ENCODE measurements around the gene RBP2.

Gene RBP2

DNA sequence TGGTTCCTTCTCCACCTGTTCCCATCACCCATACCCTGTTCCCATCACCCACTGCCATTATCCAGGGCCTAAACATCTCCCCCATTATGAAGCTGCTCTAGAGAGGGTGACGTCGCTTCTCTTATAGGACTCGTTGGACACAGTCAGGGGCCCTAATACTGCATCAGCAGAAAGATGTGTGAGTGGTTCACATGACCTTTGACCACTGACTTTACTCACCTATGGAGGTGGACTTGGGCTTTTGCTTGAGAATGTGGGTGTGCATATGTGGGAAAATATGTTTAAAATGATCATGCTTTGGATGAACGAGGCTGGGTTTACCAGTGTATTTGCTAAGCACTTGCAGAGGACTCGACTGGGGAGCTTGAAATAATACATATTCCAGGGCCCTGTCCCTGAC lies 26.8 kb downstream of the RBP2 start:
- Histone ChIP-seq H4K8ac (ENCODE audit: low read depth, low read length) (no peak overlapping the region), H3K36me3 (ENCODE audit: control insufficient read depth, insufficient read depth, low read length) (no peaks in the 10 kb centered on the region), H3K4me2 (ENCODE audit: low read length) (no peak overlapping the region), H3K23ac (ENCODE audit: low read length) (no peak overlapping the region), H4K5ac (ENCODE audit: low read length) (no peak overlapping the region), H3K79me2 (ENCODE audit: control insufficient read depth, insufficient read depth, low read length) (no peaks in the 10 kb centered on the region), H2BK120ac (ENCODE audit: low read depth, low read length) (no peak overlapping the region), H3K18ac (ENCODE audit: low read length) (no peak overlapping the region), H3K56ac (ENCODE audit: low read length) (no peak overlapping the region), H3K79me1 (ENCODE audit: low read length) (no peaks in the 10 kb centered on the region), H3K27me3 (ENCODE audit: insufficient read depth, low read length, poor library complexity) (no peaks in the 10 kb centered on the region), H2AK5ac (ENCODE audit: low read length) (no peak overlapping the region), H3K9ac (ENCODE audit: low read length) (no peak overlapping the region), H3K4me1 (ENCODE audit: control insufficient read depth, low read depth, low read length) (no peaks in the 10 kb centered on the region), H2BK5ac (ENCODE audit: low read length) (no peak overlapping the region), H2BK15ac (replicated peaks; ENCODE audit: low read depth) (no peak overlapping the region), H3K27ac (ENCODE audit: low read depth, low read length) (no peak overlapping the region), H3K4ac (ENCODE audit: low read depth, low read length) (no peak overlapping the region), H3K4me3 (ENCODE audit: low read length) (no peak overlapping the region)
- no CpG with 5 or more reads among the region's 5 CpGs for WGBS (ENCODE audit: extremely low coverage, insufficient coverage, low lambda C conversion rate)
- no peak for DNase-seq

DNA sequence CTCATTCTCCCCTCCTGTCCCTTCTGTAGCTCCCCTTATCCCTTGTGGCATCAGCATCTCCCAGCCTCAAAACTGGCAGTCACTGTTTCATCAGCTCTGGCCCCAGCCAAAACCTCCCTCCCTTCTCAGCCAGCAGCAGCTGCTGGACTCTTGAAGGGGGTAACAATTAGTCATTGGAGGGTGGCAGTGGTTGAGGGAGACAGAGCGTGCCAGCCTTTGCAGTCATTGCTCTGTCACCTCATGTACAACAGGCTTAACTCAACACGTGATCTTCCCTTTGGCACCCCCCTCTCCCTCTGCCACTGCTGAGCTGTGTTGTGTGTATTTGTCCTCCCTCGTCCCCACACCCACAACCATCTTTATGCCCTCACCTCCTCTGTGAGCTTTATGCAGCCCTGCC lies 28.2 kb downstream of the RBP2 start:
- DNase-seq = no peak

DNA sequence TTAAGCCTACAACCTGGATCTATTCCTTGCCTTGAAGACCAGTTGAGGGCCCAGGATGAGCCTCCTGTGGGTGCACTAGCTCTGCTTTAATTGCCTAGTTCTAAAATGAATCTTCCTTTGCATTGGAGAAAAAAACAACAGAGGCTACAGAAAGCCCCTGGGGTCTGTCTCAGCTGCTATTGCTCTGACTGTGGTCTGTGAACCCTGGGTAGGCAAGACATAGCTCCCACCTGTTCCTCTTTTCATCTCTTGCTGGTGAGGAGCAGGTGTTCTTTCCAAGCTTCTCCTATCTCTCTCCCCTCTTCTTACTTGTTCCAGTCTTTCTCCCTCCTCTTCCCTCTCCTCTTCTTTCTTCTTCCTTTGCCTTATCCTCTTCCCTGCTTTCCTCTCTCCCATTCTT lies 28.8 kb downstream of the RBP2 start:
- Histone ChIP-seq H3K9ac (ENCODE audit: low read length) (no peak overlapping the region), H3K79me1 (ENCODE audit: low read length) (no peaks in the 10 kb centered on the region), H2BK15ac (replicated peaks; ENCODE audit: low read depth) (no peak overlapping the region), H2BK120ac (ENCODE audit: low read depth, low read length) (no peak overlapping the region), H3K23ac (ENCODE audit: low read length) (no peak overlapping the region), H3K27ac (ENCODE audit: low read depth, low read length) (no peak overlapping the region), H4K5ac (ENCODE audit: low read length) (no peak overlapping the region), H3K4me1 (ENCODE audit: control insufficient read depth, low read depth, low read length) (no peaks in the 10 kb centered on the region), H3K36me3 (ENCODE audit: control insufficient read depth, insufficient read depth, low read length) (no peaks in the 10 kb centered on the region), H3K18ac (ENCODE audit: low read length) (no peak overlapping the region), H3K79me2 (ENCODE audit: control insufficient read depth, insufficient read depth, low read length) (no peaks in the 10 kb centered on the region), H2BK5ac (ENCODE audit: low read length) (no peak overlapping the region), H3K4me3 (ENCODE audit: low read length) (no peak overlapping the region), H3K27me3 (ENCODE audit: insufficient read depth, low read length, poor library complexity) (no peaks in the 10 kb centered on the region), H2AK5ac (ENCODE audit: low read length) (no peak overlapping the region), H4K8ac (ENCODE audit: low read depth, low read length) (no peak overlapping the region), H3K4me2 (ENCODE audit: low read length) (no peak overlapping the region), H3K4ac (ENCODE audit: low read depth, low read length) (no peak overlapping the region), H3K56ac (ENCODE audit: low read length) (no peak overlapping the region)
- no peak for DNase-seq

More for the DNA sequence above, 28.2 kb downstream of the RBP2 start:
- Histone ChIP-seq H3K4me3 (ENCODE audit: low read length) (no peak overlapping the region), H3K56ac (ENCODE audit: low read length) (no peak overlapping the region), H2BK5ac (ENCODE audit: low read length) (no peak overlapping the region), H3K4me2 (ENCODE audit: low read length) (no peak overlapping the region), H4K5ac (ENCODE audit: low read length) (no peak overlapping the region), H2BK120ac (ENCODE audit: low read depth, low read length) (no peak overlapping the region), H3K4me1 (ENCODE audit: control insufficient read depth, low read depth, low read length) (no peaks in the 10 kb centered on the region), H3K79me2 (ENCODE audit: control insufficient read depth, insufficient read depth, low read length) (no peaks in the 10 kb centered on the region), H3K79me1 (ENCODE audit: low read length) (no peaks in the 10 kb centered on the region), H3K9ac (ENCODE audit: low read length) (no peak overlapping the region), H3K27me3 (ENCODE audit: insufficient read depth, low read length, poor library complexity) (no peaks in the 10 kb centered on the region), H2AK5ac (ENCODE audit: low read length) (no peak overlapping the region), H3K4ac (ENCODE audit: low read depth, low read length) (no peak overlapping the region), H3K18ac (ENCODE audit: low read length) (no peak overlapping the region), H2BK15ac (replicated peaks; ENCODE audit: low read depth) (no peak overlapping the region), H3K27ac (ENCODE audit: low read depth, low read length) (no peak overlapping the region), H4K8ac (ENCODE audit: low read depth, low read length) (no peak overlapping the region), H3K36me3 (ENCODE audit: control insufficient read depth, insufficient read depth, low read length) (no peaks in the 10 kb centered on the region), H3K23ac (ENCODE audit: low read length) (no peak overlapping the region)
- no CpG with 5 or more reads among the region's 3 CpGs for WGBS (ENCODE audit: extremely low coverage, insufficient coverage, low lambda C conversion rate)

DNA sequence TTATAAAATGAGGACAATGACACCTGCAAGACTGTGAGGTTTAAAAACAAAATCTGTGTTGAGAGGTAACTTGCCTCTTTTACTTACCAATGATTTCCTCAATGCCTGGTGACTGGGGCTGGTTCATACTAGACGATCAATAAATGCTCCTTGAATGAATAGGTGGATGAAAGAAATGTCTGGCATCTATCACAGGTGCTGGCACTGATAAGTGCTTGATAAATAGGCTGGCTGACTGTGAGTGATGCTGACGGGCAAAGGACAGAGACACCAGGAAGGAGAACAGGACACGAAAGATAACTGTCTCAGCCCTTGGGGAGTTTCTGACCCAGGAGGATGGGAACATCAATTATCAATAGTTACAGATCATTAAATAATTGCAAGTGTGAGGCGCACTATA lies 31.9 kb downstream of the RBP2 start:
- no CpG with 5 or more reads among the region's 4 CpGs for WGBS (ENCODE audit: extremely low coverage, insufficient coverage, low lambda C conversion rate)
- Histone ChIP-seq H3K36me3 (ENCODE audit: control insufficient read depth, insufficient read depth, low read length) (no peaks in the 10 kb centered on the region), H3K4me2 (ENCODE audit: low read length) (no peak overlapping the region)

DNA sequence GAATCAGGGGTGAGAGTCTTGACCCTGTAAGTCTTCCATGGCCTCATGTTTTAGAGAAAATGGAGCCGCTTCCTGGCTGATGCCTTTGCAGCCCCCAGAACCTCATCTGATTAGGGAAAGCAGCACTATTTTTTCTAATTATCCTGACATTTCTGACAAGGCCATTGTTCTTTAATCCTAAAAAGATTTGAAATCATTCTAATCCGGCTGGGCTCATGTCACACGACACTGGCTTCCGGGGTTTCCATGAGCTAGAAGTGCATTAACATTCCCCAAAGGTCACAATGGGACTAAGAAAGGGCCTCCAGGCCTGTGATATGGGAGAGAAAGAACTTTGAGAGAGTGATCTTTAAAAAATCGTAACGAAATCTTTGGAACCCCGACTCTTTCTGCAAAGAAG lies 33.1 kb downstream of the RBP2 start:
- Histone ChIP-seq H2BK120ac (ENCODE audit: low read depth, low read length) (no peak overlapping the region), H3K27ac (ENCODE audit: low read depth, low read length) (no peak overlapping the region), H3K4me2 (ENCODE audit: low read length) (no peak overlapping the region), H3K4ac (ENCODE audit: low read depth, low read length) (no peak overlapping the region), H4K8ac (ENCODE audit: low read depth, low read length) (no peak overlapping the region), H3K18ac (ENCODE audit: low read length) (no peak overlapping the region), H3K4me1 (ENCODE audit: control insufficient read depth, low read depth, low read length) (no peaks in the 10 kb centered on the region), H4K5ac (ENCODE audit: low read length) (no peak overlapping the region), H3K79me1 (ENCODE audit: low read length) (no peaks in the 10 kb centered on the region), H2BK5ac (ENCODE audit: low read length) (no peak overlapping the region), H3K56ac (ENCODE audit: low read length) (no peak overlapping the region), H3K27me3 (ENCODE audit: insufficient read depth, low read length, poor library complexity) (no peaks in the 10 kb centered on the region), H2AK5ac (ENCODE audit: low read length) (no peak overlapping the region), H2BK15ac (replicated peaks; ENCODE audit: low read depth) (no peak overlapping the region), H3K9ac (ENCODE audit: low read length) (no peak overlapping the region), H3K4me3 (ENCODE audit: low read length) (no peak overlapping the region), H3K36me3 (ENCODE audit: control insufficient read depth, insufficient read depth, low read length) (no peaks in the 10 kb centered on the region), H3K23ac (ENCODE audit: low read length) (no peak overlapping the region), H3K79me2 (ENCODE audit: control insufficient read depth, insufficient read depth, low read length) (no peaks in the 10 kb centered on the region)
- WGBS (ENCODE audit: extremely low coverage, insufficient coverage, low lambda C conversion rate) = no CpG with 5 or more reads among the region's 7 CpGs
- DNase-seq = no peak

More for the DNA sequence above, 31.9 kb downstream of the RBP2 start:
- DNase-seq = no peak
- H4K5ac ChIP-seq (ENCODE audit: low read length) = no peak overlapping the region
- H3K18ac ChIP-seq (ENCODE audit: low read length) = no peak overlapping the region
- no peak overlapping the region for H3K4me3 ChIP-seq (ENCODE audit: low read length)
- H3K27me3 ChIP-seq (ENCODE audit: insufficient read depth, low read length, poor library complexity) = no peaks in the 10 kb centered on the region
- H4K8ac ChIP-seq (ENCODE audit: low read depth, low read length) = no peak overlapping the region
- no peak overlapping the region for H2BK5ac ChIP-seq (ENCODE audit: low read length)
- H3K27ac ChIP-seq (ENCODE audit: low read depth, low read length) = no peak overlapping the region
- H3K23ac ChIP-seq (ENCODE audit: low read length) = no peak overlapping the region
- H3K79me1 ChIP-seq (ENCODE audit: low read length) = no peaks in the 10 kb centered on the region
- H3K4me1 ChIP-seq (ENCODE audit: control insufficient read depth, low read depth, low read length) = no peaks in the 10 kb centered on the region
- no peaks in the 10 kb centered on the region for H3K79me2 ChIP-seq (ENCODE audit: control insufficient read depth, insufficient read depth, low read length)
- H2AK5ac ChIP-seq (ENCODE audit: low read length) = no peak overlapping the region
- H3K56ac ChIP-seq (ENCODE audit: low read length) = no peak overlapping the region
- H3K9ac ChIP-seq (ENCODE audit: low read length) = no peak overlapping the region
- no peak overlapping the region for H2BK120ac ChIP-seq (ENCODE audit: low read depth, low read length)
- H2BK15ac ChIP-seq (replicated peaks; ENCODE audit: low read depth) = no peak overlapping the region
- no peak overlapping the region for H3K4ac ChIP-seq (ENCODE audit: low read depth, low read length)

DNA sequence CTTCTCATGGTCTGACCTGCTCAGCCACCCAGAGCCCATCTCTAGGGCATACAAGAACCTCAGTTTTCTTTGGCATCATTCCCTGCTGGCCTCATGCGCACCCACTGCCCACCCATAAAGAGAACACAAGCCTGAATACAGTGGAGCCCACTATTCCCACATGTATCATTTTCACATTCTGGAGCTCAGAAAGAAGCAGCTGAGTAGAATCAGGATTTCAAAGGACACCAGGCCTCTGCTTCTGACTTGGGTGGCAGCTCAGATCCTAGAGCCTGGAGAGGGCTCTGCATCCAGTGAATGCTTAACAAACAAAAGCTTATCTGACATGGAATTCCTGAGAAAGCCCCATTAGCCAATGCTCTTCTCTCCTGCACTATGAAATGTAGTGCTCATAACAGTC lies 34.7 kb downstream of the RBP2 start:
- no peak overlapping the region for H3K4me3 ChIP-seq (ENCODE audit: low read length)
- no peak overlapping the region for H2BK15ac ChIP-seq (replicated peaks; ENCODE audit: low read depth)
- no CpG with 5 or more reads among the region's 1 CpG for WGBS (ENCODE audit: extremely low coverage, insufficient coverage, low lambda C conversion rate)
- H2BK5ac ChIP-seq (ENCODE audit: low read length) = no peak overlapping the region
- no peak overlapping the region for H2BK120ac ChIP-seq (ENCODE audit: low read depth, low read length)
- DNase-seq = no peak
- H3K79me2 ChIP-seq (ENCODE audit: control insufficient read depth, insufficient read depth, low read length) = no peaks in the 10 kb centered on the region
- H3K36me3 ChIP-seq (ENCODE audit: control insufficient read depth, insufficient read depth, low read length) = no peaks in the 10 kb centered on the region
- no peak overlapping the region for H4K8ac ChIP-seq (ENCODE audit: low read depth, low read length)
- no peak overlapping the region for H3K4ac ChIP-seq (ENCODE audit: low read depth, low read length)
- H3K79me1 ChIP-seq (ENCODE audit: low read length) = no peaks in the 10 kb centered on the region
- no peaks in the 10 kb centered on the region for H3K4me1 ChIP-seq (ENCODE audit: control insufficient read depth, low read depth, low read length)
- H3K56ac ChIP-seq (ENCODE audit: low read length) = no peak overlapping the region
- H2AK5ac ChIP-seq (ENCODE audit: low read length) = no peak overlapping the region
- no peak overlapping the region for H3K23ac ChIP-seq (ENCODE audit: low read length)
- no peak overlapping the region for H3K18ac ChIP-seq (ENCODE audit: low read length)
- no peak overlapping the region for H3K27ac ChIP-seq (ENCODE audit: low read depth, low read length)
- no peak overlapping the region for H3K4me2 ChIP-seq (ENCODE audit: low read length)
- no peak overlapping the region for H4K5ac ChIP-seq (ENCODE audit: low read length)
- H3K27me3 ChIP-seq (ENCODE audit: insufficient read depth, low read length, poor library complexity) = no peaks in the 10 kb centered on the region
- H3K9ac ChIP-seq (ENCODE audit: low read length) = no peak overlapping the region

All from mesendoderm (in vitro differentiated cells).